HG03520 (cell line): ENCODE data around the gene DOK4.
"Not testable (repeated sequence)": the region's sequence is repeated elsewhere in the genome, so short reads cannot be mapped to it uniquely, and the experiment has no call there.

Experiments used
- ATAC-seq: cut with Tn5 transposase; IDR thresholded peaks from one replicate; pipeline ENCODE4 v1.9.1; 2021; ENCODE audit warnings: mild to moderate bottlenecking, moderate library complexity; ENCODE audit not compliant: unreplicated experiment

Gene DOK4

DNA sequence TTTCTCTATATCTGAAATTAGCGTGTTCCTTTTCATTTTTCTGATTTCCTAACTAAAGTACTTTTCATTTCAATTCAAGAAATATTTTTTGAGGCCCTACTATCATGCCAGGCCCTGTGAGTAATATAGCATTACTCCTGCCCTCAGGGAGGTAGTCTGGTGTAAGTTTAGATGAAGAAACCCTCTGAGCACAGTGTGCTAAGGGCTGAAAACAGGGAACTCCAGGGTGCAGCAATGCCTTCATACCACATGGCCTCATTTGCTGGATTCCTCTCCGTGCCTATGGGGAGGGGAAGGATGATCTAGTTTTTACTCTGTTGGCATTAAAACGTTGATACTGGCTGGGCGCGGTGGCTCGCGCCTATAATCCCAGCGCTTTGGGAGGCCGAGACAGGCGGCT lies 34.3 kb downstream of the DOK4 start:
- no peak for ATAC-seq

GRCh38 chr16:57447186-57447962 lies 38.9 kb downstream of the DOK4 start, which contains the start of the genes CIAPIN1 and COQ9:
Gene CIAPIN1, minus strand, starts transcription at chr16:57447385. Its CDS starts 6,457 bp downstream, at chr16:57440928.
Gene COQ9, plus strand, starts transcription at chr16:57447479. Its CDS starts 27 bp downstream, at chr16:57447506.
- peak; percentile 91 for ATAC-seq

DNA sequence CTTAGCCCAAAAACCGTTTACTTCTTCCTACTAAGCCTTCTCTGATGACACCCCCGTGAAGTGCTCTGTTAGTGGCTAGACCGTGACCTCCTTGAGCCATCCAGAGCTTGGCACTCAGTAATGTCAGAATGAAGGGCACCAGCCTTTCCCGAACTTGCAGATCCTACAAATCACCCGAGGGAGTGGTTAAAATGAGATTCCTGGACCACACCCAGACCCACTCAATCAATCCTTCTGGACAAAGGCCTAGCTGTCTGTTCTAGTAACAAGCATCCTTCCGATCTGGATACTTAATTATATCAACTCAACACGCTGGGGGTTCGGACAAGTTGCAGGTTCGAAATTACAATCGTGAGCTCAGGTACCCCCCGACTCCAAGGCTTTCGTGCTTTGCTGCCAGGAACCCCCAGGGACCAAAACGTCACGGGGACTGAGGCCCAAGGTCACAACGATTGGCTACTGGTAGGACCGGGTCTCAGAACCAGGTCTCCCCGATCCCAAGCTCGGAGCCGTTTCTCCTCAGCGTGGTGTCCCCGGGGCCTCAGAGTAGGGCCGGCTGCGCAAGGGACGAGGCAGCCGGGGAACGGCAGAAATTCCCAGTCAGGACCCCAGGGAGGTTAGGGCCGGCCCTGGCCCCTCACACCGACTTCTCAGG lies 39.6 kb downstream of the DOK4 start:
- ATAC-seq = peak; percentile 26

DNA sequence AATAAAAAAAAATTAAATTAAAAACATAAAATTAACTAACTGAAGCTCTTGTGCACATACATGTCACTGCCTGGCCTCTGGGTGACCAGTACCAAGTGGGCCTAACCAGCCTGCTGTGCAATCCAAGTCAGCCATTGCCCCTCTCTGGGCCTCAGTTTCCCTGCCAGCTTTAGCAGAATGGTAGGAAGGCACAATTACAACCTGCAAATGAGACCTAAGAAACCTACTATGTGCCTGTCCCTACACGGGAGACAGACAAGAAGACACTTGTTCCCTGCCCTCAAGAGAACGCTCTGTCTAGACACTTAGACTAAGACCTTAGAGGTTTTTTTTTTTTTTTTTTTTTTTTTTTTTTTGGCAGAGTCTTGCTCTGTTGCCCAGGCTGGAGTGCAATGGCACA lies 40.8 kb downstream of the DOK4 start:
- ATAC-seq = no peak

- no peak for ATAC-seq
These were observed 41.6 kb downstream of the DOK4 start for GRCh38 chr16:57444711-57445110.

- ATAC-seq = not testable (repeated sequence)
These were observed 45.7 kb downstream of the DOK4 start for GRCh38 chr16:57440551-57440950.

DNA sequence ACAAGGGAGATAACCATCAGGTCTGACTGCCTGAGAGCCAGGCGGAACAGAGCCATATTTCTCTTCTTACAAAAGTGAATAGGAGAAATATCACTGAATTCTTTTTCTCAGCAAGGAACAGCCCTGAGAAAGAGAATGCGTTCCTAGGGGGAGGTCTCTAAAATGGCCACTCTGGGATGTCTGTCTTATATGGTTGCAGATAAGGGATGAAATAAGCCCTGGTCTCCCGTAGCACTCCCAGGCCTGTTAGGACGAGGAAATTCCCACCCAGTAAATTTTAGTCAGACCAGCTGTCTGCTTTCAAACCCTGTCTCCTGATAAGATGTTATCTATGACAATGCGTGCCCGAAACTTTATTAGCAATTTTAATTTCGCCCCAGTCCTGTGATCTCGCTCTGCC lies 46.3 kb downstream of the DOK4 start:
- ATAC-seq = not testable (repeated sequence)

GRCh38 chr16:57435838-57436237 lies 50.5 kb downstream of the DOK4 start:
- ATAC-seq = no peak

DNA sequence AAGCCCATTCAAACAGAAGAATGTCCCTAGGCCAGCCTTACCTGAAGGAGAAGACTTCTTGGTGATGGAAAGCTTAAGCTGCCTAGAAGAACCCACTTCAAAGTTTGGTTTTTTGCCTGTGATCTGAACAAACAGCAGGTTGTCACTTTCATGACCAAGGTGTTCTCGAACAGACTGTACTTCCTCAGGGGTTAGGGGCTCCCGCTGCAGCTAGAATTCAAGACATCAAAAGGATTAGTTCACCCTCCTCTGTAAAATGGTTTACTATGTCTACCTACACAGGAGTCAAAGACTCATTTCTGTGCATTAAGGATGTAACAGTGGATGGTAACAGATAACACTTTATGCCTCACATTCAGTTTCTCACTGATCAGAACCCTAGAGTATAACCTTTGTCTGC lies 52.3 kb downstream of the DOK4 start:
- no peak for ATAC-seq

DNA sequence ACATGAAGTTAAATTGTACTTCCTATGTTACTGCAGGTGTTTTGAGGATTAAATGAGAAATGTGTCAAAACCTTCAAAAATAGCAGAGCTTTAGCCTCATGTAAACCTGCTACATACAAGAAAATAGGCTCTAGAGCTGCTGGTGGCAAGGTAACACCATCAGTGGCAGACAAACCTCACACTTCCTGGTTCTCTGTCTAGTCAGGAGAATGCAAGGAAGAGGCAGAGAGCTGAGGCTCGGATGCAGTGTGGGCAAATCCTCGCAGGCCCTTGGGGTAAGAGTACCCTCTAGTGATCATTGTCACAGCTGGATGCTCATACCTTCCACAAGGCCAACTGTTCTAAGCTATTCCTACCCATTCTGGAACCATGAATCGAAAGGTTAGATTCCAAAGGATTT lies 53.3 kb downstream of the DOK4 start:
- no peak for ATAC-seq

- ATAC-seq = no peak
These were observed 53.8 kb downstream of the DOK4 start for GRCh38 chr16:57432505-57432904.

DNA sequence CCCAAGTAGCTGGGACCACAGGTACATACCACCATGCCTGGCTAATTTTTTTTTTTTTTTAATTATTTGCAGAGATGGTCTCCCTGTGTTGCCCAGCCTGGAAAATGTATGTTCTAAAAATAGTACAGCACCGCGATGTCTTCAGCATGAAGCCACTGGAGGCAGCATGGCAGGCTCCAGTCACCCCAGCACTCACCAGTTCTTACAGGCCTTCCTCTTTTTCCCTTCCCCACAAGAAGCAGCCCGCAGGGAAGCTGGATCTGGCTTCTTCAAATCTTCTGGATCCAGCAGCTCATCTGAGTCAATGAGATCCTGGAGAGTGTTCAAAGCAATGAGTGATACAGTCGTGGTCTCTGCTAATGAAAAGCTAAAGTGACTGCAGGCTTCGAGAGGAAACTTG lies 55.3 kb downstream of the DOK4 start:
- ATAC-seq = no peak

DNA sequence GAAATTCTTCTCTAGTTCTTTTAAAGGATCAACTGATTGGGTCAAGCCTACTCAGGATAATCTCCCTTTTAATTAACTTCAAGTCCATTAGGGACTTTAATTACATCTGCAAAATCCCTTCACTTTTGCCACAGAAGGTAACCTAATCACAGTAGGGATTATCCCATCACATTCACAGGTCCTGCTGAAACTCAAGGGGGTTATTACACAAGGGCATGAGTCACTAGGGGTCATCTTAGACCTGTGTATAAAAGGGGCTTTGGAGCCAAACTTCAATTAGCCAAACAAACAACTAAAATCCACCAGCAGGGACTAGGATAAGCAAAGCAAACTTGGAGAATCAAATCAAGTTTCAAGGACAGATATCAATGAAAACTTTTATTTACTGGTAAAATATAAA lies 58.5 kb downstream of the DOK4 start:
- no peak for ATAC-seq

- no peak for ATAC-seq
These were observed 59.0 kb downstream of the DOK4 start for GRCh38 chr16:57427307-57427706.

DNA sequence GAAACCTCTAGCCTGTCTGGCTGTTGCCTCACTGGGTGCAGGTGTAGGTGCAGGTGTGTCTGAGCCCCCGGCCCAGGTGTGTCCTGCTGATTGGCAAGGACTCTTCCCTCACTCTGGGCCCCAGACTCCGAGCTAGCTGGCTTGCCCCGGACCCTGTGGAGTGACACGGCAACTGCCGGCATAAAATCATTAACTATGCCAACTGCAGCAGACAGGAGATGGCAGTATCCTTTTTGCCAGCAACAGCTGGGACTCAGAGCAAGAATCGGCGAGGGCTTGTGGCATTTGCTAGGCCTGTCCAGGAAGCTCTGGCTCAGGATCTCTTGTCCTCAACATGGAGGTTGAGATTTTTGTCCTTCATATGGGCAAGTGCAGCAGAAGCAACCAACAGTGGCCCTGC lies 59.9 kb downstream of the DOK4 start:
- no peak for ATAC-seq

DNA sequence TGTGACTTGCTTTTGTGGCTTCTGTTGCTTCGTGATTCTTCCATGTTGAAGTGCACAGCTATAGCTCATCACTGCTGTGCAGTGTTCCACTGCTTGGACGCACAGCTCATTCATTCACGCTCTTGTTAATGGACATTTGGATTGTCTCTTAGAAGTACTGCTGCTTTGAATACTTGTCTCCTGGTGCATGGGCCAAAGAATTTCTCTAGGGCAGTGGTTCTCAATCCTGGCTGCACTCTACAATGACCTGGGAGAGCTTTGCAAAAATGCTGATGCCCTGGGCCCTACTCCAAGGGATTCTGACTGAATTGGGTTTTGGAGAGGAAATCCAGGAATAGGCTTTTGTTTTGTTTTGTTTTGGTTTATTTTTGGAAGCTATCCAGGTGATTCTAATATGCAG lies 61.7 kb downstream of the DOK4 start:
- ATAC-seq = no peak

DNA sequence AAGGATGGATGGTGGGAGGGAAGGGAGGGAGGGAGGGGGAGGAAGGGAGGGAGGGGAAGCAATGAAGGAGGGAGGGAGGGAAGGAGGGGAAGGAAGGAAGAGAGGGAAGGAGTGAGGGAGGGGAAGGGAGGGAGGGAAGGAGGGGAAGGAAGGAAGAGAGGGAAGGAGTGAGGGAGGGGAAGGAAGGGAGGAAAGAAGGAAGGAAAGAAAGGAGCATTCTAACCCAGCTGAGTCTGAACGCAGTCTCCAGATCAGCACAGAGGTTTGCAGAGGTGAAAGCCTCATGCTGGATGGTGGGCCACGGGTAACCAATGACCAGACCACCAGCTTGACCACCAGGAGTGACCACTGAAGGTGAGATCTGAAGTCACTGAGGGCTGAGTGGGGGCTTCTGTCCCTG lies 63.1 kb downstream of the DOK4 start:
- no peak for ATAC-seq

DNA sequence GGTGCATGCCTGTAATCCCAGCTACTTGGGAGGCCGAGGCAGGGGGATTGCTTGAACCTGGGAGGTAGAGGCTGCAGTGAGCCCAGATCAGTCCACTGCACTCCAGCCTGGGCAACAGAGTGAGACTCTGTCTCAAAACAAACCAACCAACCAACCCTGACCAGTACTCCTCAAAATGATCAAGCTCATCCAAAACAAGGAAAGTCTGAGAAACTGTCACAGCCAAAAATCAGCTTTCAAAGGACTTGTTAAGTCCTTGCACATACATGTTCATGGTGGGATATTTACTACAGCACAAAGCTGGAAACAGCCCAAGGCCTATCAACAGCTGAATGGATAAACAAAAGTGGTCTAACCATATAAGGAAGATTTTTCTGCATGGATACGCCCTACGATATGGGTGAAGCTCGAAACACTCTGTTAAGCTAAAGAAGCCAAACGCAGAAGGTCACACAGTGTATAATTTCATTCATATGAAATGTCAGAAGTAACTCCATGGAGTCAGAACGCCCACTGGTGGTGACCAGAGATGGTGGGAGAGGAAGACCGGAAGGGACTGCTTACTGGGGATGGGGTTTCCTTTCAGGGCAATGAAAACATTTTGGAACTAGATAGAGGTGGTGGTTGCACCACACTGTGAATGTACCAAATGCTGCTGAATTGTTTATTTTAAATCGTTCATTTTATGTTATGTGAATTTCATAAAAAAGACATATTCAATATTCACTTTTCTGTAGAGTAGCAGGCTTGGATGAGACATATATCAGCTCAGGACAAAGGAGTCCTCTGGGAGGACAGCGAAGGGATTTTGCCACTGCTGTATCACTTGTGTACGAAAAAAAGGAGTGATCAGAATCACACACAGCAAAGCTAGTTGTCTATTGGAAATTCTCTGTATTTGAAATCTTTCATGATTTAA lies 64.0 kb downstream of the DOK4 start:
- ATAC-seq = no peak
